C4-2B (cell line): ENCODE measurements around the gene ANKRD33B.
"Not testable (repeated sequence)": the region's sequence is repeated elsewhere in the genome, so short reads cannot be mapped to it uniquely, and the experiment has no call there.

Experiments
- H3K27ac ChIP-seq: fragments of 450-650 bp; 2 replicates; pipeline ENCODE4 v1.5.1; 2017
- CTCF ChIP-seq: fragments of 450-650 bp; conservative IDR thresholded peaks from 2 replicates; pipeline ENCODE4 v1.5.1; 2017; ENCODE audit warnings: mild to moderate bottlenecking
- ZFX ChIP-seq: fragments of 450-650 bp; IDR thresholded peaks from 2 replicates; pipeline ENCODE4 v1.6.1; 2017

The ANKRD33B gene

GRCh38 chr5:10626473-10627013 is 62.7 kb downstream of the ANKRD33B start:
- no peak for TF ChIP-seq ZFX
- no peak for TF ChIP-seq CTCF
- no peak overlapping the region for H3K27ac ChIP-seq

GRCh38 chr5:10627160-10627701 is 63.4 kb downstream of the ANKRD33B start:
- no peak for TF ChIP-seq CTCF
- TF ChIP-seq ZFX: no peak

GRCh38 chr5:10628601-10629000 is 64.7 kb downstream of the ANKRD33B start:
- TF ChIP-seq CTCF (no peak), ZFX (no peak)
- no peak overlapping the region for H3K27ac ChIP-seq

More at GRCh38 chr5:10627160-10627701, 63.4 kb downstream of the ANKRD33B start:
- peak overlapping the region; percentile 55 for H3K27ac ChIP-seq

GRCh38 chr5:10629682-10630081 is 65.8 kb downstream of the ANKRD33B start:
- H3K27ac ChIP-seq: no peak overlapping the region

GRCh38 chr5:10630126-10630525 is 66.3 kb downstream of the ANKRD33B start:
- H3K27ac ChIP-seq: no peak overlapping the region
- TF ChIP-seq CTCF: no peak

More at GRCh38 chr5:10629682-10630081, 65.8 kb downstream of the ANKRD33B start:
- TF ChIP-seq CTCF (no peak), ZFX (no peak)

- H3K27ac ChIP-seq: not testable (repeated sequence)
Observed at GRCh38 chr5:10630744-10631143, 66.9 kb downstream of the ANKRD33B start.

GRCh38 chr5:10631316-10631996 is 67.6 kb downstream of the ANKRD33B start:
- TF ChIP-seq ZFX (no peak), CTCF (no peak)
- no peak overlapping the region for H3K27ac ChIP-seq
